Spleen (tissue), 7 donors: ENCODE results near the gene NFS1.

Source experiments
- CTCF ChIP-seq, 11 experiments: fragments of 200-600 bp in 7 of 11; fragments of 450-650 bp in 4 of 11; sonication (generic) in 4 of 11; IDR thresholded peaks in 8 of 11; conservative IDR thresholded peaks in 3 of 11; 1 replicate in 7 of 11; 2 replicates in 4 of 11; pipeline versions ENCODE4 v1.4.0 to v1.8.0; 2016 to 2021; ENCODE audit warnings: antibody characterized with exemption in 11 of 11, inconsistent platforms in 4 of 11, mild to moderate bottlenecking in 1 of 11
- POLR2A ChIP-seq, 3 donors: fragments of 450-650 bp; IDR thresholded peaks; one replicate each; pipeline ENCODE4 v1.5.1; 2017; ENCODE audit warnings: antibody characterized with exemption in 3 of 3, mild to moderate bottlenecking in 1 of 3
- POLR2AphosphoS5 ChIP-seq, 3 donors: sonication (generic); formaldehyde crosslinking; IDR thresholded peaks; one replicate each; pipeline ENCODE4 v1.5.1; 2017; ENCODE audit warnings: antibody characterized with exemption in 3 of 3
- donor health status: DM: no; HTN: no; CAD: no; lungs with moderate emphysema.
- donor health status: DM: no; HTN: no; CAD: no.
- donor health status: DM: no; HTN: no; CAD: no.

- TF ChIP-seq POLR2A (IDR thresholded peaks at IDR 0.05) (no peak), CTCF (IDR thresholded peaks at IDR 0.05 in 8 of 11, conservative IDR thresholded peaks at IDR 0.05 in 3 of 11) (no peak), POLR2AphosphoS5 (IDR thresholded peaks at IDR 0.05) (no peak)
Measured at GRCh38 chr20:35648836-35649235, 50.3 kb downstream of the NFS1 start.
